Thyroid gland (tissue), 4 donors: ENCODE results near the gene ZNF579.

ENCODE experiments used
- CTCF ChIP-seq, 6 experiments: fragments of 200-600 bp in 3 of 6; fragments of 450-650 bp in 3 of 6; sonication (generic) in 3 of 6; IDR thresholded peaks; one replicate each; pipeline ENCODE4 v1.5.1; 2016 to 2019; ENCODE audit warnings: antibody characterized with exemption in 6 of 6, mild to moderate bottlenecking in 2 of 6, inconsistent platforms in 1 of 6, moderate library complexity in 1 of 6
- POLR2A ChIP-seq, 2 donors: fragments of 450-650 bp; IDR thresholded peaks; one replicate each; pipeline ENCODE4 v1.6.1; 2017; ENCODE audit warnings: antibody characterized with exemption in 2 of 2, mild to moderate bottlenecking in 2 of 2, moderate library complexity in 1 of 2

DNA sequence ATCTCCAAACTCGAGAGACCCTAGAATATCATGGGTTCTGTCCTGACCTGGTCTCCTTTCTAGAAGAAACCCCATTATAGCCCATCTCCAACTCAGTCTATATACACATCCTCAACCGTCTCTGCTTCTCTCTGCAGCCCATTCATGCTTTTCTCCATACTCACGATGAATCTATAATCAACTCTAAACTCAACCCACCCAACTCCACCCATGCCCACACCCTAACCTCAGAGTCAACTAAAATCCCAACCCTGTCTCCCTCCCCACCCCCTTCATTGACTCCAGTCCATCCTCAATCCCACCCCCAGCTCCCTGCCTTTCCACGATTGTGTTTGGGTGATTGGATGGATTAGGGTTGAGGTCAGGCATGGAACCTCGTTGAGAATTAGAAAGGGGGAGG is 37.1 kb downstream of the ZNF579 start:
- TF ChIP-seq POLR2A (IDR thresholded peaks at IDR 0.05) (no peak), CTCF (IDR thresholded peaks at IDR 0.05) (no peak)
